Sciatic nerve (tissue), 2 donors: ENCODE data around the gene IVD. TPM values are rescaled to one million over a fixed set of nuclear protein-coding genes. Genes with fewer than 3 reads are reported as not detected.
"Not testable (repeated sequence)": the region's sequence is repeated elsewhere in the genome, so short reads cannot be mapped to it uniquely, and the experiment has no call there.

Source experiments
- ATAC-seq: fragments of 200-7000 bp; cut with Tn5 transposase; one replicate; pipeline ENCODE4 v1.9.1; 2020; ENCODE audit warnings: mild to moderate bottlenecking, moderate library complexity
- DNase-seq: peaks from one replicate; pipeline ENCODE4 v3.0.0-alpha.2; 2020; ENCODE audit warnings: low spot score
- intact Hi-C: fragments of 100-400 bp; cut with DNase I; formaldehyde crosslinking; loops from one replicate; pipeline ENCODE4 v1.14.2; 2022
- total RNA-seq: library from RNA; stranded (reverse); fragmentation: NEBNext Ultra II Directional; extraction: Animal tissue kit (Norgen Biotek cat#: 25700); gene quantifications from one replicate; pipeline ENCODE4 v1.2.1, GENCODE V29; 2021
- donor health status: DM: no; HTN: no; CAD: no.
- donor health status: DM: no; HTN: no; CAD: no.

IVD gene
- total RNA-seq, 1 donor from 2014 or later, result 67.8 TPM

GRCh38 chr15:40448354-40448753 lies 42.8 kb downstream of the IVD start:
- intact Hi-C loops, result no loop called here
- ATAC-seq, result no peak
- no peak for DNase-seq

DNA sequence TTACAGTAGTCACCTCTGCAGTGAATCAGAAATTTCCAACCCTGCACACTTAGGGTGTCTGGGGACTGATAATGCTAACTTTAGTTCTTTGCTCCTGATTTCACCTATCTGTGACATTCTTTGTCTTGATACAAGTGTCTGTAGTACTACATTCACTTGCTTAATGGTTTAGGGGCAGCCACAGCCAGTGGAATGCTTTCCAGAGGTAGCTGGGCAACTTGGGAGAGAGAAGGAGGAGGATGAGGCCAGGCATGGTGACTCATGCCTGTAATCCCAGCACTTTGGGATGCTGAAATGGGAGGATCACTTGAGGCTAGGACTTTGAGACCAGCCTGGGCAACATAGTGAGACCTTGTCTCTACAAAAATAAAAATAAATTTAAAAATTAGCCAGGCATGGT lies 43.7 kb downstream of the IVD start:
- intact Hi-C loops, result no loop called here
- DNase-seq (no peak), ATAC-seq (no peak)

DNA sequence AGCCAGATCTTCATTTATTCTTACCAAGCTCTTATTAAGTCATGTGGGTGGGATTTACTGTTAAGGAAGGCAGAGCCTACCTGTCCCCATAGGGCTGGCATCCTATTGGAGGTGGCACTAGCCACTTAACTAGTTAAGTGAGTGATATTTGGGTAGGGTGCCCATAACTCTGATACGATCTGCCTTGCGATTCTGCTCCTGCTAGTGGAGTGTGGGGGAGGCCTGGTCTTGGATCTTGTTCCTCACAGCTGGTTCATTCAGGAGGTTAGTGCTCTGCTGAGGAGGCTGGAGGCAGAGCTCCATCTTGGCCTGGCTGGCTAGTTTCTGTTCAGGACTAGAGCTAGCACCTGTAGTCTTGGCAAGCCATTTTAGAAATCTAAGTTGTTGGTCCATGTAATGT lies 44.5 kb downstream of the IVD start:
- DNase-seq, result no peak
- intact Hi-C loops, result no loop called here
- ATAC-seq, result no peak

DNA sequence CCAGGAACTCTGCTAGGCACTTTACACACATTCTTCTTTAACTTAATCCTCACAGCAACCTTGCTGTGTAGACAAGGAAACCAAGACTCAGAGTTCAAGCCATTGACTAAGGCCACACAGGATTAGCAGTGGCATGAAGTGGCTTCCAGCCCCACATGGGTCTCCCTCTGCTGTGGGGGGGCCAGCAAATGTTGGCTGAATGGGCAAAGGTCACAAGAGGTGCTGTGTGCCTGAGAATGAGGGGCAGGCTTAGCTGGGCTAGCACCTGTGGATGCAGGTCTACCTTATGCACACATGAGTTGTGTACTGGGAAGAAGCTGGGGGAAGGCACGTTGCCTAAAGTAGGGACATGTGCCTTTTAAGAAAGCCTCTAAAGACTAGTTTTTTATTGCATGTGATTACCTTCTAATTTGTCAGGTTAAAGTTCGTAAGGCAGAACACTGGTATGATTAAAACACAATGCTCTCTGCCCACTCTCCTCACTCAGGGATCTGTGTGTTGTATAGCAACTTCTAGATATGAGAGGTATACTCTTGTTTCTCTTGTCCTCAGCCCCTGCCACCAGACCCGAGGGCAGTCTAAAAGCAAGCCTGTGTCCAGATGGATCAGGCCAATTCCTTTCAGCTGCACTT lies 46.0 kb downstream of the IVD start:
- intact Hi-C loops, result no loop called here
- ATAC-seq (no peak), DNase-seq (no peak)

DNA sequence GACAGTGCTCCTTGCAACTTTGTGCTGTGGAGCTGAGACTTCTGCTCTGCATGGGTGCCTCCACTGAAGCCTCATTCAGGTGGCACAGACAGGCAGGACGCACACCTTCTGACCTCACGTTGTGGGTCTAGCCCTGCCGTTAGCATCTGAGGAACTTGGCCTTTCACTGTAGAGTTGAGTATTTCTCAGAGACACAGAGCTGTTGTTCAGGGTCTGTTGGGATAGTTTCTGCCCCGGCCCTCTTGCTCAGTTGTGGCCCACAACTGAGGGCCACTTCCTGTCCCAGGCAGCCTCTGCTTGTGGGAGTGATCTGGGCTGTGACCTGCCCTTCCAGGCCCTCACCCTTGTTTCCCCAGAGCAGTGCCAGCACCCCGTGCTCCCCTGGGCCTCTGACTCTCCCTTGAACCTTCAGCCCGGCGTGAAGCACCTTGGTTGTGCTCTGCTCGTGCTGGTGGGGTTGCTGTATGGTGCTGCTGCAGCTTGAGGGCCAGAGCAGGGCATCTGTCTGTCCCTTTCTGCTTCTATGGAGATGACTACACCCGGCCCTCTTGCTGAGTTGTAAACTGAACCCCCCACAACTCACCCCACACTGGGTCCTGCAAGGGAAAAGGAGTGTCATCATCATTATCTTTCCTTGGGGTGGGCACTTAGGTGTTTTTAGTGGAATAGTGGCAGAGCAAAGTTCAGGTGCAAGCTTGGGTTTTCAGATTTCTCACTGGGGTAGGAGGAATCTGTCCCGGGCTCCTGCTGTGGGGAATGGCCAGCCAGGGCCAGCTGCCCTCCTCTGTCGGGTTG lies 46.9 kb downstream of the IVD start:
- no peak for DNase-seq
- no peak for ATAC-seq
- intact Hi-C loops, result no loop called here

GRCh38 chr15:40453941-40454340 lies 48.3 kb downstream of the IVD start:
- ATAC-seq, intact Hi-C loops, DNase-seq: not testable (repeated sequence)

DNA sequence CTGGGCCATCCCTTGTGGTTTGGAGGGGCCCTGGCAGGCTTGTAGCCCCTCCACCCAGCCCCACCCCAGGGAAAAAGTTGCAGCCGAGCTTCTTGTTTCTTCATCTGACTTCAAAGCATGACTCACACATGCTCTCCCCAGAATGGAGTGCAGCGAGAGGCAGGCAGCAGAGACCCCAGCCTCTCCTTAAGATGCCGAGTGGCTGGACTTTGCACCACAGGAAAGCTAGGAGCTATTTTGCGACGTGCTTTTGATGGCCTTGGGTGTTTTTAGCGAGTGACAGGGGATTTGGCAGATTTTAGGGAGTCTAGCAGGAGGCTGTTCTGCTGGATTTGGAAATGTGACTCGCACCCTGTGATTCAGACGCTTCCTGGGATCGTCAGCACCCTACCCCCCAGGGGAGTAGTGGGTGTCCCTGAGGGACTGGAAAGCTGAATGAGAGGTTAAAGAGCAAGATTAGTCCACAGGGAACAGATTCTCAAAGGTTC lies 49.4 kb downstream of the IVD start:
- intact Hi-C loops, result no loop called here
- no peak for ATAC-seq
- no peak for DNase-seq

DNA sequence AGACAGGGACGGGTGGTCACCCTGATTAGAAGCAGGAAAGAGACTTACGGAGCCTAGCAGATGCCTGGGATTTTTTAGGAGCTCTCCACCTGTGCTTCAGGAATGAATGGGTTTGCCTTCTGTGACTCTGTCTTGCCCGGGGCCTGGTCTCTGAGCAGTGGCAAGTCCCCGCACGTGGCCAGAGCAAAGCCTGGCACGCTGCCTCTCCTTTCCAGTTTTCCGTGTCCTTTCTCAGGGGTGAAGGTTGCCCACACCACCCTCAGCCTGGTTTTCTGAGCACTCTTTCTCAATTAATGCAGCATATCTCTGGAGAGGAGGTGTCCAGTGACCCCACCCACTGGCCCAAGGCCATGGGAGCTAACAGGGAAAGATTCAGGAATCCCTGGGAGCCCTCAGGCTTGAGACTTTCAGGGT lies 50.7 kb downstream of the IVD start:
- intact Hi-C loops, result no loop called here
- DNase-seq (no peak), ATAC-seq (no peak)

DNA sequence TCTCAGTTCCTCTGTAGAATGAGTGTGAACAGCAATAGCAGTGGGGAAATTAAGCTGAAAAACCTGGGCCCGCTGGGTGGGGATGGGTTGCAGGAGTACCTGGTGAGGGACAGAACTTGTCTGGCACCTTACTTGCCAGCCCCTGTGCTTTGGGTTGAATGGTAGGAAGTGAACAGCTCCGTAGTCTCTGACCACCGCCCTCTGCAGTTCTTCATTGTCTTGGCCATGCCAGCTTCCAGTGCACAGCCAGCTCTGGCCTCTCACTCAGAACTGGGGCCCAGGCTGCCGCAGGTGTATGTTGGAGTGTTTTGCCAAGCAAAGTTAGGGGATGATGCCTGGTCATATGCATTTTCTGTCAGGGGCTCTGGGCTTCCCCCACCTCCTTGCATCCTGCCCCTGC lies 51.1 kb downstream of the IVD start:
- intact Hi-C loops, result no loop called here
- DNase-seq, result no peak
- no peak for ATAC-seq

DNA sequence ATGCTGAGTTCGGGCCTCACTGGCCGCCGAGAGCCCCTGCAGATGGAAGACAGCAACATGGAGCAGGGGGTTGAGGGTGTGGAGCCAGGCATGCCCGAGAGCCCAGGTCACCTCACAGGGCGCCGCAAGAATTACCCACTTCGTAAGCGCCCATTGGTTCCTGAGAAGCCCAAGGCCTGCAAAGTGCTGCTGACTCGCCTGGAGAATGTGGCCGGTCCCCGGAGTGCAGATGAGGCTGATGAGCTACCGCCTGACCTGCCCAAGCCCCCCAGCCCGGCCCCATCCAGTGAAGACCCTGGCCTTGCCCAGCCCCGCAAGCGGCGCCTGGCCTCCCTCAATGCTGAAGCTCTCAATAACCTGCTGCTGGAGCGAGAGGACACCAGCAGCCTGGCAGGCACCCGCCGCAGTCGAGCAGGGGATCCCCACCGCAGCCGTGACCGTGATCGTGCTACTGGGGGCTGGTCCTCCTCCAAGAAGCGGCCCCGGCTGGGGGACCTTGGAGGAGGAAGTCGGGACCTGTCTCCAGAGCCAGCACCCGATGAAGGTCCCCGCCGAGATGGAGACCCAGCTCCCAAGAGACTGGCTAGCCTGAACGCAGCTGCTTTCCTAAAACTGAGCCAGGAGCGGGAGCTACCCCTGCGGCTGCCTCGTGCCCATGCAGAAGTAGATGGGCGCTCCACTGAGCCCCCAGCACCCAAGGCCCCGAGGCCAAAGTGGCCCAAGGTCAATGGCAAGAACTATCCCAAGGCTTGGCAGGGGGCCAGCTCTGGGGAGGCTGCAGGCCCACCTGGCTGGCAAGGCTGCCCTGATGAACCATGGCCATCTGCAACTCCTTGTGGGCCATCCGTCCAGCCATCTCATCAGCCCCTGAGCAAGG lies 53.1 kb downstream of the IVD start:
- DNase-seq, result no peak
- ATAC-seq, result no peak
- intact Hi-C loops, result no loop called here

DNA sequence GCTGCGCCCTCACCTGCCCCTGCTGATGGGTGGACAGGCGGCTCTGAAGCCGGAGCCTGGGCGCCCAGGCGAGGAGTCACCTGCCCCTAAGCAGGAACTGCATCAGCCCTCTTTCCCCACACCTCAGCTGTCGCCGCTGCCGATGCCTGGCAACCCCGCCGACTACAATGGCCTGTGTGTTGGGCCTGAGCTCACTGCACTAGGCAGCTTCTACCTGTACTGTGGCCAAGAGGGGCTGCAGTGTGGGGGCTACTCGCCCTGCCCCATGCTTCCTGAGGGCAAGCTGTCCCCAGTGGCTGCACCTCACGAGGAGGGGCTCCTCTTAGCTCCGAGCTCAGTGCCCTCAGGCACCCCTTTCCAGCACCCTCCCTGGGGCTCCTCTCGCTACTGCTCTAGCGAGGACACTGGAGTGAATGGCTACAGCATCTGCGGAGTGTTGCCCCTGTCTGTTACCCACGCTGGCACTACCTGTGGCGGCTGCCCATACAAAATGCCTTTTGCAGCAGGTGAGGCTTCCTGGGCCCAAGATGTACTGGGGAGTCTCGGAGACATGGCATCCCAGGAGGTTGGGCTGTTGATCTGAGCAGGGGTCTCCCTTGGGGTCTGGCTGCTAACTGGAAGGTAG lies 53.9 kb downstream of the IVD start:
- DNase-seq (no peak), ATAC-seq (no peak)
- intact Hi-C loops, result no loop called here

- ATAC-seq, result no peak
- DNase-seq, result no peak
- intact Hi-C loops, result no loop called here
Observed at GRCh38 chr15:40460404-40460803, 54.8 kb downstream of the IVD start.

GRCh38 chr15:40461958-40462357 lies 56.4 kb downstream of the IVD start:
- ATAC-seq (no peak), DNase-seq (no peak)
- intact Hi-C loops, result no loop called here

DNA sequence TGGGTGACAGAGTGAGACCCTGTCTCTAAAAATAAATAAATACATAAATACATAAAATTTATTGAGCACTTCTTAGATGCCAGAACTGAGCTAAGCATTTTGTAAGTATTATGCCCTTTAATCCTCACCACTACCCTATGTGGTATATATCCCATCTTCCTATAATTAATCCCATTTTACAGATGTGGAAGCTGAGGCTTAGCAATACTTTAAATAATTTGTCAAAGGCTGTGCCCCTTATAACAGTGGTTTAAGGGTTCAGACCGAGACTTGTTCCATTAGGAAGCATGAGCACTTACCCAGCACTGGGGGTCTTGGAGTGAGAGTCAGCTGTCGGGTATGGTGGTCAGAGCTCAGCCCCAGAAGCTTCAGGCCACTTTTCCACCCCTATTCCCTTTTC lies 57.7 kb downstream of the IVD start:
- ATAC-seq (no peak), DNase-seq (no peak)
- intact Hi-C loops, result no loop called here

DNA sequence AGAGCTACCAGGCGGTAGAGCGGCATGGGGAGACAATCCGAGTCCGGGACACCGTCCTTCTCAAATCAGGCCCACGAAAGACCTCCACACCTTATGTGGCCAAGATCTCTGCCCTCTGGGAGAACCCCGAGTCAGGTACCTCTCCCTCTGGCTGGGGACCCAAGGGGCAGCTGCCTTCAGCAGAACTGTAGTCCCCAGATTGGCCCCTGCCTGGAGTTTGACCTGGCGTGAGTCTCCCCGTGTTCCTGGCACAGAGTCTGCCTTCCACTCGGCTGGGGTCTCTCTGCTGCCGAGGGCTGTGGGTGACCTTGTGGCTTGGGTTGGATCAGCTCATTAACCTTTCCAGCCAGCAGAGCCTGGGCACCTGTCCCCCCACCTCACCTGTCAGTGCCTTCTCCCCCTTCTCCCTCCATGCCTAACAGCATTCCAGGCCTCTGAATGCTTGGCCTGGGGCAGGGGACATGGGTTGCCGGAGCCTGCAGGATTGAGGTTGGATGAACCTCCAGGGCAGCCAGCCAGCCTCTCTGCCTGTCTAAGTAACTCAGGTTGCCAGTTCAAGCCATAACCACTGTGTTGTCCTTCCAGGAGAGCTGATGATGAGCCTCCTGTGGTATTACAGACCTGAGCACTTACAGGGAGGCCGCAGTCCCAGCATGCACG lies 58.4 kb downstream of the IVD start:
- ATAC-seq, result no peak
- intact Hi-C loops, result no loop called here
- DNase-seq, result no peak

- intact Hi-C loops, result no loop called here
- no peak for DNase-seq
- ATAC-seq, result no peak
Observed at GRCh38 chr15:40464595-40465185, 59.1 kb downstream of the IVD start.

DNA sequence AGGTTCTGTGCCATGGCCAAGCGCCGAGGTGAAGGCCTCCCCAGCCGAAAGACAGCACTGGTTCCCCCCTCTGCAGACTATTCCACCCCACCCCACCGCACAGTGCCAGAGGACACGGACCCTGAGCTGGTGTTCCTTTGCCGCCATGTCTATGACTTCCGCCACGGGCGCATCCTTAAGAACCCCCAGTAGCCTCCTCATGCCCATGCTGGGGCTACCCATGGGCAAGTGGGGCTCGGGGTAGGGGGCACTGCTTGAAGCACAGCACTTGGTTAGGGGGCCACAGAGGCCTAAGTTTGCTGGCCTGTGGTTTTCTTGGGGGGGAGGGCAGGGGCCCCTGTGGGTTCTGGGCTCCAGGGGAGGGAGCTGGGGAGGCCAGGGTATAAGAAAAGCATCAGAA lies 60.3 kb downstream of the IVD start:
- DNase-seq (no peak), ATAC-seq (no peak)
- intact Hi-C loops, result no loop called here

DNA sequence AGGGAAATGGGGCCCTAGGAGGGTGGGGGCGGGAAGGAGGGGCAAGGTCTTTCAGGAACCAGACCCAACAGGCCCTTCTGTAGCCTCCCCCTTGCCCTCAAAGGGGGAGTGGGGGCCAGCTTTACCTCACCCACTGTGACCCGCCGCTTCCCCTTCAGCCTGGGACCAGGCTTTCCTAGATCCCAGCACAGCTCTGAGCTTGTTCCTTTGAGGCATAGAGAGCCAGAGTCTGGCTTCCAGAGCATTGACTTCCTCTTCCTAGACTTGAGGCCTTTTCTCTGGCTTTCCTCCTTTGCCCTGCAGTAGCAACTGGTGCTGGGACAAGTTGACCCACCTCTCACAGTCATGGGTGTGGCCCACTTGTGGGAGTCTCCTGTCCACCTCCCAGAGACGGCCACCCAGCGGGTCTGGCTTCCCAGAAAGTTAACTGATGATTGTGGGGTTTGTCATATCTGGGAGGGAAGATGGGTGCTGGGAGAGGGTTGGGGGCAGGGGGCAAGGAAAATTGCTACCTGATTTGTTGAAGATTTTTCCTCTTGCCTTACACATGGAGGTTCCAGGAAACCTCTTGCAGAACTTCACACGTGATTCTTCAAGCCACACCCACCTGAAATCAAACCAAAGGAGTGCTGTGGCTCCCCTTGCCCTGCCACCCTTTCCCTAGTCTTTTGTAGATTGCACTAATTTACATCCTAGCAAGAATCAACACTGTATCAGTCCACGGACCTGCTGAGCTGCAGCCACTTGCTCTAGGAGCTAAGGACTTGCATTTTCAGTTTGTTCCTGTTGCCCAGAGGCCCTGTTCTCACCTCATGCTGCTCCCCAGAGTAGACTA lies 61.0 kb downstream of the IVD start:
- ATAC-seq (no peak), DNase-seq (no peak)
- intact Hi-C loops, result no loop called here
